ENCODE measurements around the gene ADAMTSL1. TPM values are rescaled to one million over a fixed set of nuclear protein-coding genes. Genes with fewer than 3 reads are reported as not detected.

ADAMTSL1 gene
- total RNA-seq, 1 experiment from 2014 or later = not detected

- no peak for DNase-seq
- H3K27me3 Mint-ChIP-seq (ENCODE audit: unreplicated experiment) = no peaks in the 10 kb centered on the region
- H3K9me3 Mint-ChIP-seq (ENCODE audit: low read depth, unreplicated experiment) = no peaks in the 10 kb centered on the region
- no TSS peak for BruUV-seq (replicated peaks)
- intact Hi-C loops (cut with micrococcal nuclease; ENCODE audit: unreplicated experiment) = no loop called here
- no peak overlapping the region for H3K4me3 Mint-ChIP-seq (ENCODE audit: low read depth, unreplicated experiment)
- no peak overlapping the region for H3K27ac Mint-ChIP-seq (ENCODE audit: unreplicated experiment)
- TF ChIP-seq, protein P1, sequence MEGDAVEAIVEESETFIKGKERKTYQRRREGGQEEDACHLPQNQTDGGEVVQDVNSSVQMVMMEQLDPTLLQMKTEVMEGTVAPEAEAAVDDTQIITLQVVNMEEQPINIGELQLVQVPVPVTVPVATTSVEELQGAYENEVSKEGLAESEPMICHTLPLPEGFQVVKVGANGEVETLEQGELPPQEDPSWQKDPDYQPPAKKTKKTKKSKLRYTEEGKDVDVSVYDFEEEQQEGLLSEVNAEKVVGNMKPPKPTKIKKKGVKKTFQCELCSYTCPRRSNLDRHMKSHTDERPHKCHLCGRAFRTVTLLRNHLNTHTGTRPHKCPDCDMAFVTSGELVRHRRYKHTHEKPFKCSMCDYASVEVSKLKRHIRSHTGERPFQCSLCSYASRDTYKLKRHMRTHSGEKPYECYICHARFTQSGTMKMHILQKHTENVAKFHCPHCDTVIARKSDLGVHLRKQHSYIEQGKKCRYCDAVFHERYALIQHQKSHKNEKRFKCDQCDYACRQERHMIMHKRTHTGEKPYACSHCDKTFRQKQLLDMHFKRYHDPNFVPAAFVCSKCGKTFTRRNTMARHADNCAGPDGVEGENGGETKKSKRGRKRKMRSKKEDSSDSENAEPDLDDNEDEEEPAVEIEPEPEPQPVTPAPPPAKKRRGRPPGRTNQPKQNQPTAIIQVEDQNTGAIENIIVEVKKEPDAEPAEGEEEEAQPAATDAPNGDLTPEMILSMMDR (IDR thresholded peaks at IDR 0.05; ENCODE audit: unreplicated experiment) = no peak
- CTCF ChIA-PET = interaction anchor here (0.6 kb wide), 1 partner anchor 271 kb away, joined by 3 read pairs; no protein-coding TSS in a partner anchor
- H3K36me3 Mint-ChIP-seq (ENCODE audit: insufficient read depth, unreplicated experiment) = no peaks in the 10 kb centered on the region
- H3K4me1 Mint-ChIP-seq (ENCODE audit: low read depth, unreplicated experiment) = no peaks in the 10 kb centered on the region
These were observed 13.7 kb downstream of the ADAMTSL1 start for GRCh38 chr9:18487611-18488010.

- Mint-ChIP-seq H3K36me3 (ENCODE audit: insufficient read depth, unreplicated experiment) (no peaks in the 10 kb centered on the region), H3K27me3 (ENCODE audit: unreplicated experiment) (peaks cover 7% of the 10 kb centered on the region), H3K4me3 (ENCODE audit: low read depth, unreplicated experiment) (no peak overlapping the region), H3K4me1 (ENCODE audit: low read depth, unreplicated experiment) (no peaks in the 10 kb centered on the region), H3K27ac (ENCODE audit: unreplicated experiment) (no peak overlapping the region), H3K9me3 (ENCODE audit: low read depth, unreplicated experiment) (no peaks in the 10 kb centered on the region)
- TF ChIP-seq, protein P1 (IDR thresholded peaks at IDR 0.05; ENCODE audit: unreplicated experiment) = no peak
- BruUV-seq (replicated peaks) = no TSS peak
- CTCF ChIA-PET = no interaction called here
- DNase-seq = no peak
- intact Hi-C loops (cut with micrococcal nuclease; ENCODE audit: unreplicated experiment) = no loop called here
These were observed 14.9 kb downstream of the ADAMTSL1 start for GRCh38 chr9:18488886-18489285.

DNA sequence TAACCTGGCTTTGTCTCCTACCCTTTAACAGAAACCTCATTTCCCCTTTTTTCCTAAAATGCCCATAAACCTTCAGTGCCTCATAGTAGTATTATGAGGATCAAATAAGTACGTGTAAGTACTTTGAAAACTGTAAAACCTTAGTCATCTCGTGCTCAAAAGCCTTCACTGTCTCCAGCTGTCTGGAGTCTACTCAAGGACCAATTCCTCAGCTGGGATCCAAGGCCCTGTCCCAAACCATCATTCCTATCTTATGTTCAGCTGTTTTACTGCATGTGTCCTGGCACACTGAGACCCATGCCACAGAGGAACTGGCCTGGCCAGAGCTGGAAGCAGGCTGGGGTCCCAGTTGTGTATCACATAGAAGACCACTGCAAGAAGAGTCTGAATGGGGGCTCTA lies 15.9 kb downstream of the ADAMTSL1 start:
- TF ChIP-seq, protein P1 (IDR thresholded peaks at IDR 0.05; ENCODE audit: unreplicated experiment) = no peak
- CTCF ChIA-PET = no interaction called here
- H3K36me3 Mint-ChIP-seq (ENCODE audit: insufficient read depth, unreplicated experiment) = no peaks in the 10 kb centered on the region
- H3K9me3 Mint-ChIP-seq (ENCODE audit: low read depth, unreplicated experiment) = no peaks in the 10 kb centered on the region
- no peak for DNase-seq
- BruUV-seq (replicated peaks) = no TSS peak
- no peak overlapping the region for H3K4me3 Mint-ChIP-seq (ENCODE audit: low read depth, unreplicated experiment)
- no peak overlapping the region for H3K27ac Mint-ChIP-seq (ENCODE audit: unreplicated experiment)
- H3K27me3 Mint-ChIP-seq (ENCODE audit: unreplicated experiment) = peaks cover 17% of the 10 kb centered on the region
- intact Hi-C loops (cut with micrococcal nuclease; ENCODE audit: unreplicated experiment) = no loop called here
- no peaks in the 10 kb centered on the region for H3K4me1 Mint-ChIP-seq (ENCODE audit: low read depth, unreplicated experiment)

- TF ChIP-seq, protein P1 (IDR thresholded peaks at IDR 0.05; ENCODE audit: unreplicated experiment) = no peak
- intact Hi-C loops (cut with micrococcal nuclease; ENCODE audit: unreplicated experiment) = no loop called here
- peaks cover 25% of the 10 kb centered on the region for H3K27me3 Mint-ChIP-seq (ENCODE audit: unreplicated experiment)
- H3K4me1 Mint-ChIP-seq (ENCODE audit: low read depth, unreplicated experiment) = no peaks in the 10 kb centered on the region
- CTCF ChIA-PET = no interaction called here
- H3K27ac Mint-ChIP-seq (ENCODE audit: unreplicated experiment) = no peak overlapping the region
- no peaks in the 10 kb centered on the region for H3K9me3 Mint-ChIP-seq (ENCODE audit: low read depth, unreplicated experiment)
- no peaks in the 10 kb centered on the region for H3K36me3 Mint-ChIP-seq (ENCODE audit: insufficient read depth, unreplicated experiment)
- BruUV-seq (replicated peaks) = no TSS peak
- DNase-seq = no peak
- H3K4me3 Mint-ChIP-seq (ENCODE audit: low read depth, unreplicated experiment) = no peak overlapping the region
These were observed 16.9 kb downstream of the ADAMTSL1 start for GRCh38 chr9:18490641-18491370.
